ENCODE results near the gene DENND5B.

DNA sequence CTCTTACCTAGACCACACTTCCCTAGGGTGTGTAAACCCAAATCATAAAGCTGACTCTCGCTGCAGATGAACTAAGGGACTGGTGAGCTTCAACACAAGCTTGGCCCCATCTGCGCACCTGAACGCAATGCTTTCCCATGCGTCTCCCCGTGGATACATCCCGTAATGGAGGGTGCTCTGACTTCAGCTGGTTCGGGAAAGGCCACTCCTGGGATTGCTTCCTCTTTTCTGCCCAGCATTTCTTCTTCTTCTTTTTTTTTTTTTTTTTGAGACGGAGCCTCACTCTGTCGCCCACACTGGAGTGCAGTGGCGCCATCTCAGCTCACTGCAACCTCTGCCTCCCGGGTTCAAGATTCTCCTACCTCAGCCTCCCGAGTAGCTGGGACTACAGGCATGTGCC, 40.9 kb upstream of the DENND5B start:
- TF ChIP-seq POLR2A (IDR thresholded peaks at IDR 0.05; ENCODE audit: low read depth, low read length) (no peak), CHD1 (IDR thresholded peaks at IDR 0.05; ENCODE audit: low read depth, low read length) (no peak)
- TF ChIP-seq, protein P1, sequence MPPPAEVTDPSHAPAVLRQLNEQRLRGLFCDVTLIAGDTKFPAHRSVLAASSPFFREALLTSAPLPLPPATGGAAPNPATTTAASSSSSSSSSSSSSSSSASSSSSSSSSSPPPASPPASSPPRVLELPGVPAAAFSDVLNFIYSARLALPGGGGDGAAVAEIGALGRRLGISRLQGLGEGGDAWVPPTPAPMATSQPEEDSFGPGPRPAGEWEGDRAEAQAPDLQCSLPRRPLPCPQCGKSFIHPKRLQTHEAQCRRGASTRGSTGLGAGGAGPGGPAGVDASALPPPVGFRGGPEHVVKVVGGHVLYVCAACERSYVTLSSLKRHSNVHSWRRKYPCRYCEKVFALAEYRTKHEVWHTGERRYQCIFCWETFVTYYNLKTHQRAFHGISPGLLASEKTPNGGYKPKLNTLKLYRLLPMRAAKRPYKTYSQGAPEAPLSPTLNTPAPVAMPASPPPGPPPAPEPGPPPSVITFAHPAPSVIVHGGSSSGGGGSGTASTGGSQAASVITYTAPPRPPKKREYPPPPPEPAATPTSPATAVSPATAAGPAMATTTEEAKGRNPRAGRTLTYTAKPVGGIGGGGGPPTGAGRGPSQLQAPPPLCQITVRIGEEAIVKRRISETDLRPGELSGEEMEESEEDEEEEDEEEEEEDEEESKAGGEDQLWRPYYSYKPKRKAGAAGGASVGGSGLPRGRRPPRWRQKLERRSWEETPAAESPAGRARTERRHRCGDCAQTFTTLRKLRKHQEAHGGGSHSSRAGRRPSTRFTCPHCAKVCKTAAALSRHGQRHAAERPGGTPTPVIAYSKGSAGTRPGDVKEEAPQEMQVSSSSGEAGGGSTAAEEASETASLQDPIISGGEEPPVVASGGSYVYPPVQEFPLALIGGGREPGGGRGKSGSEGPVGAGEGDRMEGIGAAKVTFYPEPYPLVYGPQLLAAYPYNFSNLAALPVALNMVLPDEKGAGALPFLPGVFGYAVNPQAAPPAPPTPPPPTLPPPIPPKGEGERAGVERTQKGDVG (CRISPR knock-in tag; IDR thresholded peaks at IDR 0.05) = no peak

Data from GM12878 (cell line).